GM19372 (cell line): ENCODE results near the gene TGFBR1.
A peak's percentile ranks its signal among the peaks of the same experiment; 100 is the strongest.

Source experiments
- ATAC-seq: cut with Tn5 transposase; IDR thresholded peaks from one replicate; pipeline ENCODE4 v1.9.1; 2021; ENCODE audit warnings: mild to moderate bottlenecking, low read depth, moderate library complexity; ENCODE audit not compliant: unreplicated experiment

TGFBR1 gene

GRCh38 chr9:99130069-99130468 lies 25.2 kb downstream of the TGFBR1 start:
- peak; percentile 54 for ATAC-seq

GRCh38 chr9:99133145-99133544 lies 28.2 kb downstream of the TGFBR1 start:
- no peak for ATAC-seq

- no peak for ATAC-seq
These were observed 30.0 kb downstream of the TGFBR1 start for GRCh38 chr9:99134893-99135341.

- no peak for ATAC-seq
These were observed 30.5 kb downstream of the TGFBR1 start for GRCh38 chr9:99135456-99135855.

- no peak for ATAC-seq
These were observed 32.3 kb downstream of the TGFBR1 start for GRCh38 chr9:99137225-99137624.

- no peak for ATAC-seq
These were observed 33.0 kb downstream of the TGFBR1 start for GRCh38 chr9:99137891-99138290.

- no peak for ATAC-seq
These were observed 33.7 kb downstream of the TGFBR1 start for GRCh38 chr9:99138424-99139284.

GRCh38 chr9:99139868-99140267 lies 35.0 kb downstream of the TGFBR1 start:
- no peak for ATAC-seq

GRCh38 chr9:99140685-99141314 lies 35.9 kb downstream of the TGFBR1 start:
- no peak for ATAC-seq

- no peak for ATAC-seq
These were observed 36.9 kb downstream of the TGFBR1 start for GRCh38 chr9:99141849-99142248.

GRCh38 chr9:99142275-99142674 lies 37.4 kb downstream of the TGFBR1 start:
- no peak for ATAC-seq

- ATAC-seq = no peak
These were observed 38.7 kb downstream of the TGFBR1 start for GRCh38 chr9:99143655-99144054.

GRCh38 chr9:99144966-99145365 lies 40.1 kb downstream of the TGFBR1 start:
- no peak for ATAC-seq

GRCh38 chr9:99146574-99146973 lies 41.7 kb downstream of the TGFBR1 start:
- ATAC-seq = no peak

GRCh38 chr9:99147177-99147576 lies 42.3 kb downstream of the TGFBR1 start:
- ATAC-seq = no peak

- no peak for ATAC-seq
These were observed 45.7 kb downstream of the TGFBR1 start for GRCh38 chr9:99150451-99151171.

- ATAC-seq = no peak
These were observed 49.4 kb downstream of the TGFBR1 start for GRCh38 chr9:99154356-99154755.

GRCh38 chr9:99155736-99156135 lies 50.8 kb downstream of the TGFBR1 start:
- no peak for ATAC-seq

GRCh38 chr9:99158629-99159028 lies 53.7 kb downstream of the TGFBR1 start:
- ATAC-seq = no peak

- no peak for ATAC-seq
These were observed 55.3 kb downstream of the TGFBR1 start for GRCh38 chr9:99160173-99160572.

- ATAC-seq = no peak
These were observed 57.9 kb downstream of the TGFBR1 start for GRCh38 chr9:99162759-99163364.
